PFSK-1 (cell line): ENCODE measurements around the gene OR4L1. TPM values are rescaled to one million over a fixed set of nuclear protein-coding genes. Genes with fewer than 3 reads are reported as not detected.

Experiments used
- FOXP2 ChIP-seq: optimal IDR thresholded peaks from 2 replicates; pipeline ENCODE3; 2011; ENCODE audit warnings: borderline replicate concordance, control low read depth, inconsistent platforms; ENCODE audit not compliant: insufficient read depth; ENCODE audit errors: extremely low read length, extremely low read depth
- POLR2AphosphoS5 ChIP-seq: IDR thresholded peaks from 2 replicates; pipeline ENCODE4 v1.6.1; 2012; ENCODE audit warnings: low read depth, mild to moderate bottlenecking, control low read depth, low read length, moderate library complexity
- SIN3A ChIP-seq: IDR thresholded peaks from 2 replicates; pipeline ENCODE4 v1.6.1; 2012; ENCODE audit warnings: mild to moderate bottlenecking, low read length, moderate library complexity, borderline replicate concordance; ENCODE audit not compliant: insufficient read depth
- TAF1 ChIP-seq: IDR thresholded peaks from 2 replicates; pipeline ENCODE4 v1.6.1; 2012; ENCODE audit warnings: low read length, control low read depth, borderline replicate concordance; ENCODE audit not compliant: insufficient read depth
- polyA plus RNA-seq: library from polyadenylated mRNA; unstranded; fragments of >200 nt; gene quantifications from one replicate; pipeline ENCODE4 v1.2.1, GENCODE V29; 2012; ENCODE audit warnings: low read depth, missing spikeins; ENCODE audit not compliant: insufficient read length
- TF ChIP-seq, protein P1 (sequence below), 2 experiments: IDR thresholded peaks; 2 replicates each; pipeline versions ENCODE4 v1.6.1 to v1.8.0; 2011 to 2012; ENCODE audit warnings: low read depth in 2 of 2, low read length in 2 of 2, control low read depth in 1 of 2, inconsistent platforms in 1 of 2, mild to moderate bottlenecking in 1 of 2, moderate library complexity in 1 of 2; ENCODE audit not compliant: insufficient read depth in 1 of 2

The OR4L1 gene, protein sequence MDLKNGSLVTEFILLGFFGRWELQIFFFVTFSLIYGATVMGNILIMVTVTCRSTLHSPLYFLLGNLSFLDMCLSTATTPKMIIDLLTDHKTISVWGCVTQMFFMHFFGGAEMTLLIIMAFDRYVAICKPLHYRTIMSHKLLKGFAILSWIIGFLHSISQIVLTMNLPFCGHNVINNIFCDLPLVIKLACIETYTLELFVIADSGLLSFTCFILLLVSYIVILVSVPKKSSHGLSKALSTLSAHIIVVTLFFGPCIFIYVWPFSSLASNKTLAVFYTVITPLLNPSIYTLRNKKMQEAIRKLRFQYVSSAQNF
- not detected for polyA plus RNA-seq

DNA sequence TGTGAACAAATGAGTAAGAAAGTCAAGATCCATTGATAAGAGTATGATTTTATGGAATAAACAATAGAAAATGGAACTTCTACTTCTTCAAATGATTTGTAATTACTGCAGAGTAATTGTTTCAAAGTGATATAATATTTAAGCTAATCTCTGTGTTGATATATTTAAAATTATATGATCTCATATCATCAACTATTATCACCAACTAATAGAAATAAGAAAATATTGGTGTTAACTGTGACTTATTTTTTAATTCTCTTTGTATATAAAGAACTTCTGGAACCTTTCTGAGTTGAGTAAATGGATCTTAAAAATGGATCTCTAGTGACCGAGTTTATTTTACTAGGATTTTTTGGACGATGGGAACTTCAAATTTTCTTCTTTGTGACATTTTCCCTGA, at the start of gene OR4L1:
Gene OR4L1, plus strand, starts transcription at position 301 of the 400 bp plus-strand sequence. Its CDS starts 0 bp downstream, at position 301.
- TF ChIP-seq POLR2AphosphoS5 (no peak), FOXP2 (no peak), SIN3A (no peak), TAF1 (no peak)
- TF ChIP-seq, protein P1, sequence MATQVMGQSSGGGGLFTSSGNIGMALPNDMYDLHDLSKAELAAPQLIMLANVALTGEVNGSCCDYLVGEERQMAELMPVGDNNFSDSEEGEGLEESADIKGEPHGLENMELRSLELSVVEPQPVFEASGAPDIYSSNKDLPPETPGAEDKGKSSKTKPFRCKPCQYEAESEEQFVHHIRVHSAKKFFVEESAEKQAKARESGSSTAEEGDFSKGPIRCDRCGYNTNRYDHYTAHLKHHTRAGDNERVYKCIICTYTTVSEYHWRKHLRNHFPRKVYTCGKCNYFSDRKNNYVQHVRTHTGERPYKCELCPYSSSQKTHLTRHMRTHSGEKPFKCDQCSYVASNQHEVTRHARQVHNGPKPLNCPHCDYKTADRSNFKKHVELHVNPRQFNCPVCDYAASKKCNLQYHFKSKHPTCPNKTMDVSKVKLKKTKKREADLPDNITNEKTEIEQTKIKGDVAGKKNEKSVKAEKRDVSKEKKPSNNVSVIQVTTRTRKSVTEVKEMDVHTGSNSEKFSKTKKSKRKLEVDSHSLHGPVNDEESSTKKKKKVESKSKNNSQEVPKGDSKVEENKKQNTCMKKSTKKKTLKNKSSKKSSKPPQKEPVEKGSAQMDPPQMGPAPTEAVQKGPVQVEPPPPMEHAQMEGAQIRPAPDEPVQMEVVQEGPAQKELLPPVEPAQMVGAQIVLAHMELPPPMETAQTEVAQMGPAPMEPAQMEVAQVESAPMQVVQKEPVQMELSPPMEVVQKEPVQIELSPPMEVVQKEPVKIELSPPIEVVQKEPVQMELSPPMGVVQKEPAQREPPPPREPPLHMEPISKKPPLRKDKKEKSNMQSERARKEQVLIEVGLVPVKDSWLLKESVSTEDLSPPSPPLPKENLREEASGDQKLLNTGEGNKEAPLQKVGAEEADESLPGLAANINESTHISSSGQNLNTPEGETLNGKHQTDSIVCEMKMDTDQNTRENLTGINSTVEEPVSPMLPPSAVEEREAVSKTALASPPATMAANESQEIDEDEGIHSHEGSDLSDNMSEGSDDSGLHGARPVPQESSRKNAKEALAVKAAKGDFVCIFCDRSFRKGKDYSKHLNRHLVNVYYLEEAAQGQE (IDR thresholded peaks at IDR 0.05; ENCODE audit: insufficient read depth in 1 of 2, low read depth in 2 of 2, low read length in 2 of 2): no peak

DNA sequence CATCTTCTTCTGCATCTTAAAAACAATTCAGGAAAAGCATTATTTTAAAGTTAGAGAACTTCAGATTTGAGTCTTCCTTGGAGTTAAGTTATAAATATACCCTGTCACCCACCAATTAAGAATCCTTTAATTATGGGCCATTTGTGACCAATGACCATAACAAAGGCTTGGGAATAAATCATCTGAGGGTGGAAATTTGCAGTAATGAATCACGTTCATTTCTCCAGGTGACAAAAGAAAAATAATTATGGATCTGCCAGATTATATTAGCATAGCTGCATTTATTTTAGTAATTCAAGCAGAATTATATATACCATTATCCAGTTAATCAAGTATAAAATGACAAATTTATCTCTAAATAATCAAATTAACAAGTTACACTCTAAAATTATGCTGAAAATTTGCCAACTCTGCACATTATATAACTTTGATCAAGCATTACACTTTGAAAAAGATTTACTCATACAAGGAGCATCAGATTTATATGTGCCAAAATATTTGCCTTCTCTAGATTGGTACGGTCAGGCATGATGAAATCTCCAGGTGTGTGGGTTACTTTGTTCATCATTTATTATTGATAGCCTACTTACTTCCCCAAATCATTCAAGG, 40.5 kb upstream of the OR4L1 start, which contains the start of gene OR4K14:
Gene OR4K14, minus strand, starts transcription at position 51 of the 609 bp plus-strand sequence. CDS start 4,114 bp downstream, outside the sequence.
- no peak for TF ChIP-seq FOXP2
- TF ChIP-seq, protein P1 (IDR thresholded peaks at IDR 0.05; ENCODE audit: insufficient read depth in 1 of 2, low read depth in 2 of 2, low read length in 2 of 2): no peak
- TF ChIP-seq TAF1: no peak
- no peak for TF ChIP-seq SIN3A
- TF ChIP-seq POLR2AphosphoS5: no peak

- TF ChIP-seq TAF1: no peak
- TF ChIP-seq FOXP2: no peak
- TF ChIP-seq, protein P1 (IDR thresholded peaks at IDR 0.05; ENCODE audit: insufficient read depth in 1 of 2, low read depth in 2 of 2, low read length in 2 of 2): no peak
- TF ChIP-seq POLR2AphosphoS5: no peak
- TF ChIP-seq SIN3A: no peak
These were observed 28.8 kb upstream of the OR4L1 start for GRCh38 chr14:20031058-20031457.

DNA sequence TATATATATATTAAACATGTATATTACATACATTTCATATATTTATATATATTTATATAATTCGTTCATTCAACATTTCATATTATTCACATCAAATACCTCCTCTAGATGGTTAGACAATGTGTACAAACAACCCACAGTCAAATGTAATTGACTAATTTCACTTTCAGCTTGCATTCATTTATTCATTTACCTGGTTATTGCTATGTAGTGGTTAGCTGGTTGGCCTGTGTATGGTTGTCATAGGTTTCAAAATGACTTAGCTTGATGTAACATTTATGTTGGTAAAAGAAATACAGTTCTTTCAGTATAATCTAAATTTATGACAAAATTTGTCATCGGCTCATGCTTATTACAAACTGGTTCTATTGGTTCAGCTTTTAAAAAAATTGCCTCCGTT, 24.4 kb upstream of the OR4L1 start:
- TF ChIP-seq SIN3A (no peak), POLR2AphosphoS5 (no peak), TAF1 (no peak), FOXP2 (no peak)
- TF ChIP-seq, protein P1 (IDR thresholded peaks at IDR 0.05; ENCODE audit: insufficient read depth in 1 of 2, low read depth in 2 of 2, low read length in 2 of 2): no peak

DNA sequence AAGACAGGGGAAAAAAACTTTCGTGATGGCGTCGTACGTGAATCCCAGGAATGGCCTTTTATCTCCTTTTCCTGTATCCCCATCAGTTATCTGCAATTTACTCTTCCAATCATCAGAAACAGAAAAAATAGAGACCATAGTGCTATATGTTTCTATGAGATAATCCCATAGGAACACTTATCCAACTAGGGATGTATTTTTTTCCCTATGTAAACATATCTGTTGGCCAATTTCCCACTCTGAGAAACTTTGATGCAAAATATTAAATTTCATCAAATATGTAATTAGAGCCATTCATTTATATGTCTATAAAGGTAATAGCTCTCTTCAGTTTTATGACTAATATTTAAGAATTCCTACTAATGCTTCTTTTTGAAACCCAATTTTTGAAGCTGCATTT, 23.9 kb upstream of the OR4L1 start, which contains the start of gene OR4K13:
Gene OR4K13, minus strand, starts transcription at position 101 of the 400 bp plus-strand sequence. CDS start 1,280 bp downstream, outside the sequence.
- TF ChIP-seq SIN3A (no peak), FOXP2 (no peak), POLR2AphosphoS5 (no peak), TAF1 (no peak)
- TF ChIP-seq, protein P1 (IDR thresholded peaks at IDR 0.05; ENCODE audit: insufficient read depth in 1 of 2, low read depth in 2 of 2, low read length in 2 of 2): no peak
